Measurements from ENCODE around the gene BICD2.

BICD2 gene

DNA sequence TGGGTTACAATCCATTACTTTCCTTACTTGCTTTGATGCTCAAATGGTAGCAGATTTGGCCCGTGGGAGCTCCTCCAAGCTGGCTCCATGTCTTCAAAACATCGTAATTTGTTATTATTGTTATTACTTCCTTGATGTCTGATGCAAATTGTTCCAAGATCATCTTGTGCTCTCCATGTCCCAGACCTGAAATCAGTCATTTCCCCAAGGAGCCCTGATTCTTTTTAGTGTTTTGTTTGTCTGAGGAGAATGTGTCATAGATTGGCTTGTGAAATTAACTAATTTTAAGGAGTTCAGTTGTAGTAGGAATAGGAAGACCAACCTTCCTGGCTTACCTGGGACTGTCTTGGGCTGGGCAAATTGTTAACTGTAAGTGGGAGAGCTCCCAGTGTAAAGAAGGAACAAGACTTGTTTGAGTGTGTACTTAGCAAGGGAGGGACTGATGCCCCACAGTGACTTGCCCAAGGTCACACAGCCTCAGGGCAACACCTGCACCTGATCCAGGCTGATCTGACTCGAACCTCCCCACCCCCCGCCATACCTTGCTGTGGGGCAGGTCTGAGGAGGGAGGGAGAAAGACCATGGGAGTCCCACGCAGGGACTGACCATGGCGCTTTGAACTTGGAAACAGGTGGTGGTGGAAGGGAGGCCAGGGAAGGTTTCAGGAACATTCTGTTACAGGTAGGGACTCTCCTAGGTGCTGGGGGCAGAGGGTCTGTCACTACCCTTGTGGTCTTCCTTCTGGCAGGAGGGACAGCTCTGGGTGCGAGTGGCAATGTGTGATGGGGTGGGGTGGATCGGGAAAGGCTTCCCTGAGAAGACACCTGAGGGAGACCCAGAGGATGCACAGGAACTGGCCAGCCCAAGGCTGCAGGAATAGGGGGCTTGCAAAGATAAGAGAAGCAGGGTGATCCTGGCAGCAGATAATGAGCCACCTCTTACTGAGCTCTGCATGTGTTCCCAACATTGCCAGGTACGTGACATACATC, 2.7 kb upstream of the BICD2 start:
- no peak overlapping the region for H3K4me3 ChIP-seq (ENCODE audit: insufficient read depth, low read length, poor library complexity, severe bottlenecking)
- H3K36me3 ChIP-seq (ENCODE audit: low read length), result no peaks in the 10 kb centered on the region
- H3K79me2 ChIP-seq (ENCODE audit: insufficient read depth, low read length), result peaks cover 22% of the 10 kb centered on the region
- H3K27ac ChIP-seq (ENCODE audit: low read depth, low read length), result no peak overlapping the region
- H3K9me2 ChIP-seq (replicated peaks; ENCODE audit: insufficient read depth, low read length), result no peaks in the 10 kb centered on the region
- no peak overlapping the region for H3K9ac ChIP-seq (ENCODE audit: low read length)
- H3K27me3 ChIP-seq (ENCODE audit: low read length), result no peaks in the 10 kb centered on the region
- peaks cover 3% of the 10 kb centered on the region; the same call in 1 of the 2 replicates for H4K20me1 ChIP-seq (ENCODE audit: low read depth, low read length)
- 0 out of 2 replicates have a peak, but pooled peaks cover 3% of the 10 kb centered on the region for H3F3A ChIP-seq (ENCODE audit: insufficient read depth)
- no peak overlapping the region for H3K4me2 ChIP-seq (ENCODE audit: low read depth, low read length, poor library complexity, severe bottlenecking)
- no peak overlapping the region for H2AFZ ChIP-seq (ENCODE audit: low read depth, low read length, severe bottlenecking)
- no peak for TF ChIP-seq EZH2phosphoT487 (conservative IDR thresholded peaks at IDR 0.05; ENCODE audit: low read length)
- TF ChIP-seq, protein P1, sequence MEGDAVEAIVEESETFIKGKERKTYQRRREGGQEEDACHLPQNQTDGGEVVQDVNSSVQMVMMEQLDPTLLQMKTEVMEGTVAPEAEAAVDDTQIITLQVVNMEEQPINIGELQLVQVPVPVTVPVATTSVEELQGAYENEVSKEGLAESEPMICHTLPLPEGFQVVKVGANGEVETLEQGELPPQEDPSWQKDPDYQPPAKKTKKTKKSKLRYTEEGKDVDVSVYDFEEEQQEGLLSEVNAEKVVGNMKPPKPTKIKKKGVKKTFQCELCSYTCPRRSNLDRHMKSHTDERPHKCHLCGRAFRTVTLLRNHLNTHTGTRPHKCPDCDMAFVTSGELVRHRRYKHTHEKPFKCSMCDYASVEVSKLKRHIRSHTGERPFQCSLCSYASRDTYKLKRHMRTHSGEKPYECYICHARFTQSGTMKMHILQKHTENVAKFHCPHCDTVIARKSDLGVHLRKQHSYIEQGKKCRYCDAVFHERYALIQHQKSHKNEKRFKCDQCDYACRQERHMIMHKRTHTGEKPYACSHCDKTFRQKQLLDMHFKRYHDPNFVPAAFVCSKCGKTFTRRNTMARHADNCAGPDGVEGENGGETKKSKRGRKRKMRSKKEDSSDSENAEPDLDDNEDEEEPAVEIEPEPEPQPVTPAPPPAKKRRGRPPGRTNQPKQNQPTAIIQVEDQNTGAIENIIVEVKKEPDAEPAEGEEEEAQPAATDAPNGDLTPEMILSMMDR (IDR thresholded peaks at IDR 0.05; ENCODE audit: insufficient read depth, low read length, poor library complexity, severe bottlenecking), result no peak
- H3K9me3 ChIP-seq (ENCODE audit: insufficient read depth, low read length), result no peaks in the 10 kb centered on the region

DNA sequence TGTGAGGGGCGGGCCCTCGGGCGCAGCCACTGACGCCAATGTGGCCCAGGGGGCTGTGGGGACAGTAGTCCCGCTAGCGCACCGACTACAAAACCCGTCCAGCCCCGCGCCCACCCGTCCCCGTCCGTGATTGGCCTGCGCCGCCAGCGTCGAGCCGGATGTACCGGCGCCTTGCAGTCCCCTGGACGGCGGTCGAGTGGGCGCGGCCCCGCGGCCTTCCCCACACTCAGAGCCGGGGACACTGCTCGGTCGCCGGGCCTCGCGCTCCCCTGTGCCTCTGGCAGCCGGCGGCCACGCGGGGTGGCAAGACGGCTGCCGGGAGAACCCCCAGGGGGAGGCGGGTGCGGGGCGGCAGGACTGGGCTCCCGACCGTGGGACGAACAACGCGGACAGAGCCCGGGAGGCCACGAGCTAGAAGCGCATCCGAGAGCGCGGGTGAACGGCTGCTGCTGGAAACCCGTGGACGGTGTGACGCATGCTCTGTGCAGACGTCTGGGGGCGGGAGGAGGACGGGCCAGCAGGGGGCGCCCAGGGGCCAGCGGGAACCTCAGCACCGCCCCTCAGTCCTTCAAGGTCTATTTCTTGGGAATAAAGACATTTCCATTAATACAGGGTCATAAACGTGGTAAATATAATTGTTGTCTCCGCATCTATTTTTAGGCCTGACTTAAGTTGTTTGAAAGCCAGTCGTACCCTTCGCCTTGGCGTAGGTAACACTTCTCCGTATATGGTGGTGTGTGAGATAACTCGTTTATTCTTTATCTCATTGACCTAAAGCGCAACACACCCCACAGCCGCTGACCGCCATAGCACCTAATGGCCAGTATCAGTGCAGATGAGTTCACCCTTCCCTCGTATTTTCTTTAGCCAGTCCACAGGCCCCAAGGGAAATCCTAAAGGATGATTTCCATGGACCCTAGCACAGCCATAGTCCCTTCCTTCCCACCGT, 629 bp upstream of the BICD2 start:
- H3K27me3 ChIP-seq (ENCODE audit: low read length), result no peaks in the 10 kb centered on the region
- H3K36me3 ChIP-seq (ENCODE audit: low read length), result no peaks in the 10 kb centered on the region
- no peaks in the 10 kb centered on the region for H3K9me2 ChIP-seq (replicated peaks; ENCODE audit: insufficient read depth, low read length)
- 0 out of 2 replicates have a peak, but pooled peaks cover 3% of the 10 kb centered on the region for H3F3A ChIP-seq (ENCODE audit: insufficient read depth)
- peaks cover 3% of the 10 kb centered on the region; the same call in 1 of the 2 replicates for H4K20me1 ChIP-seq (ENCODE audit: low read depth, low read length)
- peak overlapping the region; percentile 79 for H3K4me3 ChIP-seq (ENCODE audit: insufficient read depth, low read length, poor library complexity, severe bottlenecking)
- no peaks in the 10 kb centered on the region for H3K9me3 ChIP-seq (ENCODE audit: insufficient read depth, low read length)
- peak overlapping the region; percentile 90 for H3K27ac ChIP-seq (ENCODE audit: low read depth, low read length)
- TF ChIP-seq, protein P1 (IDR thresholded peaks at IDR 0.05; ENCODE audit: insufficient read depth, low read length, poor library complexity, severe bottlenecking), result peak; percentile 94
- TF ChIP-seq EZH2phosphoT487 (conservative IDR thresholded peaks at IDR 0.05; ENCODE audit: low read length), result no peak
- peaks cover 43% of the 10 kb centered on the region for H3K79me2 ChIP-seq (ENCODE audit: insufficient read depth, low read length)
- peak overlapping the region; percentile 51 for H3K4me2 ChIP-seq (ENCODE audit: low read depth, low read length, poor library complexity, severe bottlenecking)
- peak overlapping the region; percentile 72 for H2AFZ ChIP-seq (ENCODE audit: low read depth, low read length, severe bottlenecking)
- peak overlapping the region; percentile 85 for H3K9ac ChIP-seq (ENCODE audit: low read length)

DNA sequence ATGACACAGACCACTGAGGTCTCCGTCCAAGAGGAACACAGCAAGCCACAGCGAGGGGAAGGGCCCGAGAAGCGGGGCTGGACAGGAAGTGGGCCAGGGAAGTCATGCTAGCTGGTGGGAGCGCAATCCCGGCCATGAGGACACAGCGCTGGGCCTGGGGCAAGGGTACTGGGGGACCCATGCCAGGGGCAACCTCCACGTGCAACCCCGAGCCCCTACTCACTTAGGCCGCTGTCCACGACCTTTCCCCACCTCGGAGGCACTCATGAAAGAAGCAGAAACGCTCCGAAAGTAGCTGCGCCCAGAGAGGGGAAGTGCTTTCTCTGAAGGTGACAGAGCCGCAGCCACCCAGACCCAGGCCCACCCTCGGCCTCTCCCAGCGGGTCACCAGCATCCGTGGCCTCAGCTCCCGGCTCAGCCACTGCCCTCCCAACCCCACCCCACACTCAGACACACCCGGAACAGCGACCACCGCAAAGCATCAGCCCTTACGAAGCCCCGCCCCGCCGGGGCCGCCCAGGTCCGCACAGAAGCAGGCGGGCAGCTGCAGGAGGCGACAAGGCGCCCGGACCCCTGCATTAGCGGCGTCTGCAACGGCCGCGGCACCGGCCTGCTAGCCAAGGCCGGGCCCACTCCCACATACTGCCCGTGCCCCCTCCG, 782 bp downstream of the BICD2 start:
- Histone ChIP-seq H3K4me2 (ENCODE audit: low read depth, low read length, poor library complexity, severe bottlenecking) (peak overlapping the region; percentile 95), H3K27ac (ENCODE audit: low read depth, low read length) (peak overlapping the region; percentile 66), H4K20me1 (ENCODE audit: low read depth, low read length) (peaks cover 10% of the 10 kb centered on the region; the same call in 1 of the 2 replicates), H3K27me3 (ENCODE audit: low read length) (no peaks in the 10 kb centered on the region), H3K79me2 (ENCODE audit: insufficient read depth, low read length) (peaks cover 57% of the 10 kb centered on the region), H3F3A (ENCODE audit: insufficient read depth) (peaks cover 9% of the 10 kb centered on the region; the same call in 1 of the 2 replicates), H3K4me3 (ENCODE audit: insufficient read depth, low read length, poor library complexity, severe bottlenecking) (peak overlapping the region; percentile 78), H3K9me3 (ENCODE audit: insufficient read depth, low read length) (no peaks in the 10 kb centered on the region), H3K9ac (ENCODE audit: low read length) (peak overlapping the region; percentile 75), H2AFZ (ENCODE audit: low read depth, low read length, severe bottlenecking) (no peak overlapping the region), H3K9me2 (replicated peaks; ENCODE audit: insufficient read depth, low read length) (no peaks in the 10 kb centered on the region), H3K36me3 (ENCODE audit: low read length) (no peaks in the 10 kb centered on the region)
- TF ChIP-seq, protein P1 (IDR thresholded peaks at IDR 0.05; ENCODE audit: insufficient read depth, low read length, poor library complexity, severe bottlenecking), result no peak
